Measurements from ENCODE around the gene CRP. TPM values are rescaled to one million over a fixed set of nuclear protein-coding genes. Genes with fewer than 3 reads are reported as not detected.

The CRP gene
- polyA plus RNA-seq, 2 of the 4 experiments (the other 2 are of a cell fraction), result not detected

DNA sequence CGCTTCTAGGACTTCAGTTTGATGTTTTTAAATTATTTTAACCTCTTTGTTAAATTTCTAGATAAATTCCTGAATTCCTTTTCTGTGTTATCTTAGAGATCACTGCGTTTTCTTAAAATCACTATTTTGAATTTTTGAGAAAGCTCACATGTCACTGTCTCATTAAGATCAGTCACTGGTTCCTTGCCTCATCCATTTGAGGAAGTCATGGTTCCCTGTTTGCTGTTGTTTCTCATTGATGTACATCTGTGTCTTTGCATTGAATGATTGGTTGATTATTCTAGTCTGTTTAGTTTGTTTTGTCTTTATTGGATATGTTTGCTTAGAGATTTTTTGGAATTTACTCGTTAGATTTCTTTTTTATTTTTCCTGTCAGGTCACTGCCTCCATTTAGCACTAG, 50.1 kb downstream of the CRP start:
- H3K4me1 ChIP-seq, result no peaks in the 10 kb centered on the region
- no peak overlapping the region for H3K4me3 ChIP-seq
- H3K4me2 ChIP-seq, result no peak overlapping the region
- peaks cover 10% of the 10 kb centered on the region; the same call in 2 of the 3 replicates for H3K9me3 ChIP-seq
- FAIRE-seq, result no peak
- DNase-seq (ENCODE audit: low read depth in 1 of 2, low spot score in 1 of 2), result no peak
- ATAC-seq, result no peak
- TF ChIP-seq SMC3 (IDR thresholded peaks at IDR 0.05) (no peak), SREBF2 (IDR thresholded peaks at IDR 0.05) (no peak), BHLHE40 (IDR thresholded peaks at IDR 0.05; ENCODE audit: low read depth, low read length) (no peak), MAFK (IDR thresholded peaks at IDR 0.05; ENCODE audit: partially characterized antibody) (no peak), FOSL2 (IDR thresholded peaks at IDR 0.05) (no peak), FOSL2 (CRISPR knock-in tag; IDR thresholded peaks at IDR 0.05) (no peak)
- TF ChIP-seq, protein P1, sequence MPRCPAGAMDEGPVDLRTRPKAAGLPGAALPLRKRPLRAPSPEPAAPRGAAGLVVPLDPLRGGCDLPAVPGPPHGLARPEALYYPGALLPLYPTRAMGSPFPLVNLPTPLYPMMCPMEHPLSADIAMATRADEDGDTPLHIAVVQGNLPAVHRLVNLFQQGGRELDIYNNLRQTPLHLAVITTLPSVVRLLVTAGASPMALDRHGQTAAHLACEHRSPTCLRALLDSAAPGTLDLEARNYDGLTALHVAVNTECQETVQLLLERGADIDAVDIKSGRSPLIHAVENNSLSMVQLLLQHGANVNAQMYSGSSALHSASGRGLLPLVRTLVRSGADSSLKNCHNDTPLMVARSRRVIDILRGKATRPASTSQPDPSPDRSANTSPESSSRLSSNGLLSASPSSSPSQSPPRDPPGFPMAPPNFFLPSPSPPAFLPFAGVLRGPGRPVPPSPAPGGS (IDR thresholded peaks at IDR 0.05), result no peak
- TF ChIP-seq, protein P2, sequence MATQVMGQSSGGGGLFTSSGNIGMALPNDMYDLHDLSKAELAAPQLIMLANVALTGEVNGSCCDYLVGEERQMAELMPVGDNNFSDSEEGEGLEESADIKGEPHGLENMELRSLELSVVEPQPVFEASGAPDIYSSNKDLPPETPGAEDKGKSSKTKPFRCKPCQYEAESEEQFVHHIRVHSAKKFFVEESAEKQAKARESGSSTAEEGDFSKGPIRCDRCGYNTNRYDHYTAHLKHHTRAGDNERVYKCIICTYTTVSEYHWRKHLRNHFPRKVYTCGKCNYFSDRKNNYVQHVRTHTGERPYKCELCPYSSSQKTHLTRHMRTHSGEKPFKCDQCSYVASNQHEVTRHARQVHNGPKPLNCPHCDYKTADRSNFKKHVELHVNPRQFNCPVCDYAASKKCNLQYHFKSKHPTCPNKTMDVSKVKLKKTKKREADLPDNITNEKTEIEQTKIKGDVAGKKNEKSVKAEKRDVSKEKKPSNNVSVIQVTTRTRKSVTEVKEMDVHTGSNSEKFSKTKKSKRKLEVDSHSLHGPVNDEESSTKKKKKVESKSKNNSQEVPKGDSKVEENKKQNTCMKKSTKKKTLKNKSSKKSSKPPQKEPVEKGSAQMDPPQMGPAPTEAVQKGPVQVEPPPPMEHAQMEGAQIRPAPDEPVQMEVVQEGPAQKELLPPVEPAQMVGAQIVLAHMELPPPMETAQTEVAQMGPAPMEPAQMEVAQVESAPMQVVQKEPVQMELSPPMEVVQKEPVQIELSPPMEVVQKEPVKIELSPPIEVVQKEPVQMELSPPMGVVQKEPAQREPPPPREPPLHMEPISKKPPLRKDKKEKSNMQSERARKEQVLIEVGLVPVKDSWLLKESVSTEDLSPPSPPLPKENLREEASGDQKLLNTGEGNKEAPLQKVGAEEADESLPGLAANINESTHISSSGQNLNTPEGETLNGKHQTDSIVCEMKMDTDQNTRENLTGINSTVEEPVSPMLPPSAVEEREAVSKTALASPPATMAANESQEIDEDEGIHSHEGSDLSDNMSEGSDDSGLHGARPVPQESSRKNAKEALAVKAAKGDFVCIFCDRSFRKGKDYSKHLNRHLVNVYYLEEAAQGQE (IDR thresholded peaks at IDR 0.05), result no peak
- CTCF ChIA-PET, result no interaction called here
- no peak overlapping the region for H3K27ac ChIP-seq
- WGBS (ENCODE audit: missing lambda C conversion rate), result 18% methylated on average over 3 of the region's 3 CpGs
- POLR2A ChIA-PET, result no interaction called here

DNA sequence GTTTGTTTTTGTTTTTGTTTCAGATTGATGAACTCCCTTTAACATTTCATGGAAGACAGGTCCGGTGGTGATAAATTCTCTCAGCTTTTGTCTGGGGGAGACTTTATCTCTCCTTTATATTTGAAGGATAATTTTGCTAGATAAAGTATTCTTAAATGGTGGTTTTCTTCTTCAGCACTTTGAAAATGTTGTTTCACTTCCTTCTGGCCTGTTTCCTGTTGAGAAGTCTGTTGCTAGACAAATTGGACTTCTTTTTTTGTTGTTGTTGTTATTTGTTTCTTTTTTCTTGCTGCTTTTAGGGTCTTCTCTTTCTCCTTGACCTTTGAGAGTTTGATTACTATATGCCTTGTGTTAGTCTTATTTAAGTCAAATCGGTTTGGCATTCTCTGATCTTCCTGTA, 50.8 kb downstream of the CRP start:
- ChIA-PET POLR2A (no interaction called here), CTCF (no interaction called here)
- WGBS (ENCODE audit: missing lambda C conversion rate), result 13% methylated on average over 2 of the region's 2 CpGs
- Histone ChIP-seq H3K4me3 (no peak overlapping the region), H3K4me2 (no peak overlapping the region), H3K27ac (no peak overlapping the region), H3K4me1 (no peaks in the 10 kb centered on the region), H3K9me3 (peaks cover 10% of the 10 kb centered on the region; the same call in 2 of the 3 replicates)
- DNase-seq (ENCODE audit: low read depth in 1 of 2, low spot score in 1 of 2) (no peak), ATAC-seq (no peak), FAIRE-seq (no peak)
- TF ChIP-seq NFE2L2 (conservative IDR thresholded peaks at IDR 0.05; ENCODE audit: low read length) (no peak), ZNF302 (CRISPR knock-in tag; IDR thresholded peaks at IDR 0.05) (no peak), EP300 (IDR thresholded peaks at IDR 0.05) (no peak), TFCP2L1 (CRISPR knock-in tag; IDR thresholded peaks at IDR 0.05) (no peak), RFX5 (IDR thresholded peaks at IDR 0.05) (no peak), ZFP36 (IDR thresholded peaks at IDR 0.05; ENCODE audit: borderline replicate concordance, partially characterized antibody) (no peak)
- TF ChIP-seq, protein P3, sequence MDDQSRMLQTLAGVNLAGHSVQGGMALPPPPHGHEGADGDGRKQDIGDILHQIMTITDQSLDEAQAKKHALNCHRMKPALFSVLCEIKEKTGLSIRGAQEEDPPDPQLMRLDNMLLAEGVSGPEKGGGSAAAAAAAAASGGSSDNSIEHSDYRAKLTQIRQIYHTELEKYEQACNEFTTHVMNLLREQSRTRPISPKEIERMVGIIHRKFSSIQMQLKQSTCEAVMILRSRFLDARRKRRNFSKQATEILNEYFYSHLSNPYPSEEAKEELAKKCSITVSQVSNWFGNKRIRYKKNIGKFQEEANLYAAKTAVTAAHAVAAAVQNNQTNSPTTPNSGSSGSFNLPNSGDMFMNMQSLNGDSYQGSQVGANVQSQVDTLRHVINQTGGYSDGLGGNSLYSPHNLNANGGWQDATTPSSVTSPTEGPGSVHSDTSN (IDR thresholded peaks at IDR 0.05), result no peak
- TF ChIP-seq, protein P4, sequence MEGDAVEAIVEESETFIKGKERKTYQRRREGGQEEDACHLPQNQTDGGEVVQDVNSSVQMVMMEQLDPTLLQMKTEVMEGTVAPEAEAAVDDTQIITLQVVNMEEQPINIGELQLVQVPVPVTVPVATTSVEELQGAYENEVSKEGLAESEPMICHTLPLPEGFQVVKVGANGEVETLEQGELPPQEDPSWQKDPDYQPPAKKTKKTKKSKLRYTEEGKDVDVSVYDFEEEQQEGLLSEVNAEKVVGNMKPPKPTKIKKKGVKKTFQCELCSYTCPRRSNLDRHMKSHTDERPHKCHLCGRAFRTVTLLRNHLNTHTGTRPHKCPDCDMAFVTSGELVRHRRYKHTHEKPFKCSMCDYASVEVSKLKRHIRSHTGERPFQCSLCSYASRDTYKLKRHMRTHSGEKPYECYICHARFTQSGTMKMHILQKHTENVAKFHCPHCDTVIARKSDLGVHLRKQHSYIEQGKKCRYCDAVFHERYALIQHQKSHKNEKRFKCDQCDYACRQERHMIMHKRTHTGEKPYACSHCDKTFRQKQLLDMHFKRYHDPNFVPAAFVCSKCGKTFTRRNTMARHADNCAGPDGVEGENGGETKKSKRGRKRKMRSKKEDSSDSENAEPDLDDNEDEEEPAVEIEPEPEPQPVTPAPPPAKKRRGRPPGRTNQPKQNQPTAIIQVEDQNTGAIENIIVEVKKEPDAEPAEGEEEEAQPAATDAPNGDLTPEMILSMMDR (IDR thresholded peaks at IDR 0.05), result no peak

Other genes with a start within 250 kb of the CRP start
- not detected in 2 replicates for gene OR10J5, start 178.6 kb downstream of the CRP start, polyA plus RNA-seq (2011; rRNA removed)
- not detected in 3 replicates for gene OR10J5, start 178.6 kb downstream of the CRP start, polyA plus RNA-seq (2017; fragmentation: RNase III; extraction: RNeasy Plus Mini Kit Qiagen cat#74134 plus additional on column Dnase treatment)
- not detected in 2 replicates for gene APCS, start 126.8 kb downstream of the CRP start, polyA plus RNA-seq (2011; rRNA removed)
- gene APCS, start 126.8 kb downstream of the CRP start, polyA plus RNA-seq (2017; fragmentation: RNase III; extraction: RNeasy Plus Mini Kit Qiagen cat#74134 plus additional on column Dnase treatment), result not detected in 3 replicates
- gene DUSP23, start 66.4 kb upstream of the CRP start, polyA plus RNA-seq (2011; rRNA removed), result 32.3 and 35.2 TPM in 2 replicates
- gene DUSP23, start 66.4 kb upstream of the CRP start, polyA plus RNA-seq (2017; fragmentation: RNase III; extraction: RNeasy Plus Mini Kit Qiagen cat#74134 plus additional on column Dnase treatment), result 56.7 to 60.1 TPM (median 57.0 TPM) in 3 replicates
- not detected in 2 replicates for gene FCRL6, start 87.8 kb upstream of the CRP start, polyA plus RNA-seq (2011; rRNA removed)
- gene FCRL6, start 87.8 kb upstream of the CRP start, polyA plus RNA-seq (2017; fragmentation: RNase III; extraction: RNeasy Plus Mini Kit Qiagen cat#74134 plus additional on column Dnase treatment), result not detected in 3 replicates
- not detected in 2 replicates for gene SLAMF8, start 112.3 kb upstream of the CRP start, polyA plus RNA-seq (2011; rRNA removed)
- gene SLAMF8, start 112.3 kb upstream of the CRP start, polyA plus RNA-seq (2017; fragmentation: RNase III; extraction: RNeasy Plus Mini Kit Qiagen cat#74134 plus additional on column Dnase treatment), result 0.07 TPM in 1 of 3 replicates, not detected in the others
- 0.04 TPM in 1 of 2 replicates, not detected in the other for gene VSIG8, start 148.1 kb upstream of the CRP start, polyA plus RNA-seq (2011; rRNA removed)
- gene VSIG8, start 148.1 kb upstream of the CRP start, polyA plus RNA-seq (2017; fragmentation: RNase III; extraction: RNeasy Plus Mini Kit Qiagen cat#74134 plus additional on column Dnase treatment), result 0.05 to 0.09 TPM in 2 of 3 replicates, not detected in the other
- gene CFAP45, start 185.6 kb upstream of the CRP start, polyA plus RNA-seq (2011; rRNA removed), result 0.50 and 0.67 TPM in 2 replicates
- gene CFAP45, start 185.6 kb upstream of the CRP start, polyA plus RNA-seq (2017; fragmentation: RNase III; extraction: RNeasy Plus Mini Kit Qiagen cat#74134 plus additional on column Dnase treatment), result 0.76 to 0.89 TPM (median 0.87 TPM) in 3 replicates
- 533 and 536 TPM in 2 replicates for gene TAGLN2, start 210.9 kb upstream of the CRP start, polyA plus RNA-seq (2011; rRNA removed)
- gene TAGLN2, start 210.9 kb upstream of the CRP start, polyA plus RNA-seq (2017; fragmentation: RNase III; extraction: RNeasy Plus Mini Kit Qiagen cat#74134 plus additional on column Dnase treatment), result 781 to 811 TPM (median 806 TPM) in 3 replicates
- 0.05 and 0.06 TPM in 2 replicates for gene IGSF9, start 231.0 kb upstream of the CRP start, polyA plus RNA-seq (2011; rRNA removed)
- gene IGSF9, start 231.0 kb upstream of the CRP start, polyA plus RNA-seq (2017; fragmentation: RNase III; extraction: RNeasy Plus Mini Kit Qiagen cat#74134 plus additional on column Dnase treatment), result 0.49 to 0.54 TPM (median 0.50 TPM) in 3 replicates
- gene SLAMF9, start 239.6 kb upstream of the CRP start, polyA plus RNA-seq (2011; rRNA removed), result 0.21 and 0.25 TPM in 2 replicates
- 0.16 to 0.28 TPM (median 0.22 TPM) in 3 replicates for gene SLAMF9, start 239.6 kb upstream of the CRP start, polyA plus RNA-seq (2017; fragmentation: RNase III; extraction: RNeasy Plus Mini Kit Qiagen cat#74134 plus additional on column Dnase treatment)

Measured in A549 (cell line).